Heart right ventricle (tissue), 16 donors: ENCODE results near the gene EEFSEC. TPM values are rescaled to one million over a fixed set of nuclear protein-coding genes. Genes with fewer than 3 reads are reported as not detected.
A peak's percentile ranks its signal among the peaks of the same experiment; 100 is the strongest.

Source experiments
- ATAC-seq, 8 donors: fragments of 200-7000 bp; cut with Tn5 transposase; one replicate each; pipeline ENCODE4 v1.9.1; 2020; ENCODE audit warnings: mild to moderate bottlenecking in 8 of 8, moderate library complexity in 8 of 8, moderate number of reproducible peaks in 1 of 8
- DNase-seq, 2 donors: peaks; one replicate each; pipeline ENCODE4 v3.0.0-alpha.2; 2020
- H3K27ac ChIP-seq, 10 donors: fragments of 200-600 bp; sonication (generic) in 2 of 10; one replicate each; pipeline versions ENCODE4 v1.5.0 to v1.8.0; 2020 to 2022; ENCODE audit warnings: mild to moderate bottlenecking in 3 of 10
- H3K27me3 ChIP-seq, 7 donors: fragments of 200-600 bp; one replicate each; pipeline ENCODE4 v1.8.0; 2021 to 2022; ENCODE audit warnings: mild to moderate bottlenecking in 2 of 7
- H3K36me3 ChIP-seq, 9 donors: fragments of 200-600 bp; sonication (generic) in 1 of 9; one replicate each; pipeline versions ENCODE4 v1.5.0 to v1.8.0; 2020 to 2022; ENCODE audit warnings: mild to moderate bottlenecking in 2 of 9
- H3K4me1 ChIP-seq, 9 donors: fragments of 200-600 bp; sonication (generic) in 1 of 9; one replicate each; pipeline versions ENCODE4 v1.5.0 to v1.8.0; 2020 to 2022; ENCODE audit warnings: mild to moderate bottlenecking in 4 of 9
- H3K4me3 ChIP-seq, 10 donors: fragments of 200-600 bp; sonication (generic) in 2 of 10; one replicate each; pipeline versions ENCODE4 v1.5.0 to v1.8.0; 2020 to 2022; ENCODE audit warnings: mild to moderate bottlenecking in 7 of 10, moderate library complexity in 2 of 10
- H3K9me3 ChIP-seq, 11 donors: fragments of 200-600 bp in 10 of 11; sonication (generic) in 2 of 11; one replicate each; pipeline versions ENCODE4 v1.5.0 to v1.8.0; 2013 to 2022; ENCODE audit warnings: mild to moderate bottlenecking in 2 of 11, control low read depth in 1 of 11, moderate library complexity in 1 of 11
- CTCF ChIP-seq, 9 donors: fragments of 200-600 bp; sonication (generic) in 2 of 9; IDR thresholded peaks; one replicate each; pipeline versions ENCODE4 v1.5.0 to v1.8.0; 2021 to 2022; ENCODE audit warnings: antibody characterized with exemption in 9 of 9, mild to moderate bottlenecking in 5 of 9, moderate library complexity in 1 of 9
- WGBS, 2 donors: extraction: QIAGEN DNeasy Blood & Tissue Kit; methylation state at CpG; one replicate each; pipeline ENCODE4 v1.1.7; 2013; ENCODE audit warnings: inconsistent platforms in 1 of 2; 5-methylcytosine and 5-hydroxymethylcytosine counted together
- intact Hi-C, 10 donors: fragments of 100-400 bp; cut with DNase I; formaldehyde crosslinking; loops; one replicate each; pipeline versions ENCODE4 v1.11.1 to v1.14.2; 2022
- polyA plus RNA-seq, 2 donors: library from polyadenylated mRNA; stranded (reverse); fragments of 200-250 nt; gene quantifications; one replicate each; pipeline ENCODE4 v1.2.3, GENCODE V29; 2013
- total RNA-seq, 10 donors: library from RNA; stranded (reverse); fragmentation: NEBNext Ultra II Directional in 3 of 10; extraction: Animal tissue kit (Norgen Biotek cat#: 25700) in 3 of 10; gene quantifications; one replicate each; pipeline versions ENCODE4 v1.2.1 to v1.2.4, GENCODE V29; 2021 to 2023
- donor health status: Arrhythmogenic right ventricular cardiomyopathy.
- donor health status: ischemic (EF 13 %, LVEDD 7.1; RV severe dilation, severe dysfunction).
- donor health status: healthy with polysubstance abuse.
- donor health status: DM: no; HTN: yes; CAD: no.
- donor health status: DM: no; HTN: no; CAD: no.
- donor health status: ischemic (EF 25% LVEDD 6.9; RV normal size, moderate dysfunction).
- donor health status: ischemic (EF 25% LVEDD 5.7; RV mildly dilated, moderate dysfunction).
- donor health status: healthy.
- donor health status: DM: yes; HTN: yes; CAD: no.
- donor health status: Ischemic cardiomyopathy.
- donor health status: ischemic (EF 35%, LVEDD 5.7; RV mildly dilated, moderate dysfunction).
- donor health status: nonischemic (EF 11% LVEDD 7.7; RV severe dilation, severe dysfunction).
- donor health status: DM: yes; HTN: yes; CAD: no.
- donor health status: PGD.
- donor health status: ischemic (EF 29% LVEDD 5.4; RV normal size, mild dysfunction).
- donor health status: nonischemic (EF 23%, LVEDD 6.1; RV moderate dilation, normal function).

The EEFSEC gene
- total and polyA plus RNA-seq, 12 donors: 16.5 to 29.5 (median 25.0) TPM

DNA sequence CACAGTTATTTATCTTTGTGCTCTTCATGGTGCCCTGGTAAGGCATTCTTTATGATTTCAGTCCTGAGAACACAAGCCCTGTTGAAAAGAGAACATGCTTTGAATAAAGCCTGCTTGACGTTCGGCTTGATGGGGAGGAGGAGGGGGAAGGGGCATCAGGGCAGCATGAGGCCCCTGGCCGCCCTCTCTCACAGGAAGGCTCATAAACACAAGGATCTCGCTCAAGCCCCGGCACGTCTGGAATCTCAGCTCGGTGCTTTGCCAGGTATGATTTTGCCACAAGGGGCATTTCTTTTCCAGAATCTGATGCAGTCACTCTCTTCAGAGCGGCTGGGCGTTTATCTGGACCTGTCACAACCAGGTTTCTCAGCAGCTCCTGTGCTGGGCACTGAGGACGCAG is 184.0 kb downstream of the EEFSEC start:
- TF ChIP-seq CTCF (IDR thresholded peaks at IDR 0.05): no peak
- no peaks in the 10 kb centered on the region for H3K27me3 ChIP-seq
- H3K4me3 ChIP-seq: no peak overlapping the region
- DNase-seq (no peak), ATAC-seq (no peak)
- peaks cover 0 to 29% (median 7%) of the 10 kb centered on the region in 9 donors for H3K4me1 ChIP-seq
- intact Hi-C loops: no loop called here
- peaks cover 0 to 31% (median 4%) of the 10 kb centered on the region in 9 donors for H3K36me3 ChIP-seq
- no peaks in the 10 kb centered on the region for H3K9me3 ChIP-seq
- no peak overlapping the region for H3K27ac ChIP-seq
- WGBS, 2 donors: 82 to 86% methylated on average over 10 of the region's 10 CpGs

- peaks cover 0 to 29% (median 8%) of the 10 kb centered on the region in 9 donors for H3K4me1 ChIP-seq
- H3K27me3 ChIP-seq: no peaks in the 10 kb centered on the region
- intact Hi-C loops: no loop called here
- ATAC-seq: no peak
- WGBS, 2 donors: 84 to 87% methylated on average over 12 of the region's 12 CpGs
- no peak overlapping the region for H3K4me3 ChIP-seq
- no peak for TF ChIP-seq CTCF (IDR thresholded peaks at IDR 0.05)
- no peaks in the 10 kb centered on the region for H3K9me3 ChIP-seq
- no peak for DNase-seq
- H3K27ac ChIP-seq: no peak overlapping the region
- H3K36me3 ChIP-seq: peaks cover 0 to 39% (median 4%) of the 10 kb centered on the region in 9 donors
Measured at GRCh38 chr3:128338536-128339330, 185.5 kb downstream of the EEFSEC start.

GRCh38 chr3:128339491-128340012 is 186.3 kb downstream of the EEFSEC start:
- peaks cover 0 to 39% (median 4%) of the 10 kb centered on the region in 9 donors for H3K36me3 ChIP-seq
- peaks cover 0 to 29% (median 11%) of the 10 kb centered on the region in 9 donors for H3K4me1 ChIP-seq
- no peak overlapping the region for H3K4me3 ChIP-seq
- no peaks in the 10 kb centered on the region for H3K27me3 ChIP-seq
- H3K27ac ChIP-seq: no peak overlapping the region
- WGBS, 2 donors: 73 to 76% methylated on average over 7 of the region's 7 CpGs
- no peak for TF ChIP-seq CTCF (IDR thresholded peaks at IDR 0.05)
- H3K9me3 ChIP-seq: no peaks in the 10 kb centered on the region
- DNase-seq (no peak), ATAC-seq (no peak)
- intact Hi-C loops: no loop called here

DNA sequence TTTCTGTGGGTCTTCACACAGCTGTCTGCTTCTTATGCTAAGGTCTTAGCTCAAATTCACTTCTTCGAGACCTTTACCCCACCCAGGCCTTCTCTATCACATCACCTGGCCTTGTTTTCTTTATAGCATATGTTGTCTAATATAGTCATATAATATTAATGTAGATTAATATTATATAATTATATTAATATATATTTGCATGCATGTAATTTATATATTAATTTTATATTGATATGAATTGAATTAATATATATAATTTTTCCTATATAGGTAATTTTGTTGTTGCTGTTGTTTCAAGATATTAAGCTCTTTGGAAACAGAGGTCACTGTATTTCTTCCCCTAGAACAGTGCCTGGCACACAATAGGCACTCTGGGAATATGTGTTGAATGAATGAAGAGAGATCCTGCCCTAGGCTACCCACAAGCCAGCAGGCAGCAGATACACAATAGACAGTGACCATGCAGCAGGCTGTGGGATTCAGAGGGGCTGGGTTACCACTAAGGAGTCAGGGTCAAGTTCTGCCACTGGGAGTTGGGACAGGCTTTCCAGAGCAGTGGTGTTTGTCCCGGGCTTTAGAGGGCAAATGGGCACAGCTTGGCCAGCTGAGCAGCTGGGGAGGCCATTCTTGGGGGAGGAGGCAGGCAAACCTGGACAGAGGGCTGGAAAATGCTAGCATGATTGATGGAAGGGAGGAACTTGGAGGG is 187.1 kb downstream of the EEFSEC start:
- 62 to 83% methylated on average over 2 of the region's 2 CpGs for WGBS, 2 donors
- intact Hi-C loops: no loop called here

More for the DNA sequence above, 187.1 kb downstream of the EEFSEC start:
- Histone ChIP-seq H3K4me3 (no peak overlapping the region), H3K36me3 (peaks cover 0 to 46% (median 4%) of the 10 kb centered on the region in 9 donors), H3K9me3 (no peaks in the 10 kb centered on the region), H3K27ac (no peak overlapping the region), H3K27me3 (no peaks in the 10 kb centered on the region), H3K4me1 (peaks cover 0 to 29% (median 11%) of the 10 kb centered on the region in 9 donors)
- ATAC-seq: peak in 1 of 8 donors; percentile 18
- DNase-seq: no peak
- TF ChIP-seq CTCF (IDR thresholded peaks at IDR 0.05): no peak
